HepG2 (cell line): ENCODE data around the gene DMKN. TPM values are rescaled to one million over a fixed set of nuclear protein-coding genes. Genes with fewer than 3 reads are reported as not detected.

Source experiments
- AKAP8 ChIP-seq: sonication (generic); formaldehyde crosslinking; IDR thresholded peaks from 2 replicates; pipeline ENCODE4 v1.5.1; 2020; ENCODE audit warnings: mild to moderate bottlenecking, missing genetic modification reagents
- ATF7-NPFF ChIP-seq: sonication (generic); formaldehyde crosslinking; IDR thresholded peaks from 2 replicates; pipeline ENCODE4 v1.8.1; 2023; ENCODE audit warnings: mild to moderate bottlenecking, low read depth, missing genetic modification reagents, moderate library complexity
- ATRX ChIP-seq: sonication (generic); formaldehyde crosslinking; IDR thresholded peaks from 2 replicates; pipeline ENCODE4 v1.4.0; 2020; ENCODE audit warnings: missing genetic modification reagents, borderline replicate concordance
- BORCS8-MEF2B ChIP-seq: sonication (generic); formaldehyde crosslinking; IDR thresholded peaks from 2 replicates; pipeline ENCODE4 v1.8.0; 2022; ENCODE audit warnings: mild to moderate bottlenecking, missing genetic modification reagents
- ELF3 ChIP-seq: IDR thresholded peaks from 2 replicates; pipeline ENCODE4 v1.6.1; 2016; ENCODE audit warnings: missing genetic modification reagents, missing compliant biosample characterization
- EP300 ChIP-seq, 3 experiments: sonication (generic) in 1 of 3; formaldehyde crosslinking in 1 of 3; IDR thresholded peaks; 2 replicates each; pipeline versions ENCODE4 v1.5.1 to v1.6.1; 2011 to 2020; ENCODE audit warnings: low read depth in 2 of 3, low read length in 2 of 3, borderline replicate concordance in 1 of 3, improper control_type of control experiment in 1 of 3, mild to moderate bottlenecking in 1 of 3, missing genetic modification reagents in 1 of 3, moderate library complexity in 1 of 3
- HDAC2 ChIP-seq: sonication (generic); formaldehyde crosslinking; IDR thresholded peaks from 2 replicates; pipeline ENCODE4 v1.4.0; 2020; ENCODE audit warnings: missing genetic modification reagents
- HOXA7 ChIP-seq: sonication (generic); formaldehyde crosslinking; IDR thresholded peaks from 2 replicates; pipeline ENCODE4 v1.8.1; 2022; ENCODE audit warnings: mild to moderate bottlenecking, missing genetic modification reagents, moderate library complexity
- IKZF1 ChIP-seq: fragments of 450-650 bp; IDR thresholded peaks from 2 replicates; pipeline ENCODE4 v1.7.1; 2016
- KLF13 ChIP-seq: sonication (generic); formaldehyde crosslinking; IDR thresholded peaks from 2 replicates; pipeline ENCODE4 v1.4.0; 2020; ENCODE audit warnings: mild to moderate bottlenecking, missing genetic modification reagents
- PPARG ChIP-seq: conservative IDR thresholded peaks from 2 replicates; pipeline ENCODE4 v1.6.1; 2016; ENCODE audit warnings: missing biosample characterization, missing genetic modification reagents
- SMAD3 ChIP-seq: sonication (generic); formaldehyde crosslinking; IDR thresholded peaks from 2 replicates; pipeline ENCODE4 v1.4.0; 2020; ENCODE audit warnings: missing genetic modification reagents
- SP1 ChIP-seq, 2 experiments: fragments of 450-650 bp in 1 of 2; sonication (generic) in 1 of 2; formaldehyde crosslinking in 1 of 2; IDR thresholded peaks; 2 replicates each; pipeline versions ENCODE4 v1.4.0 to v1.6.1; 2016 to 2020; ENCODE audit warnings: missing genetic modification reagents in 1 of 2
- THYN1 ChIP-seq: sonication (generic); formaldehyde crosslinking; IDR thresholded peaks from 2 replicates; pipeline ENCODE4 v1.8.1; 2023; ENCODE audit warnings: low read depth, mild to moderate bottlenecking, moderate library complexity, missing genetic modification reagents, borderline replicate concordance
- TMF1 ChIP-seq: sonication (generic); formaldehyde crosslinking; IDR thresholded peaks from 2 replicates; pipeline ENCODE4 v1.8.1; 2022; ENCODE audit warnings: low read depth, missing genetic modification reagents
- ZFP41 ChIP-seq: sonication (generic); formaldehyde crosslinking; IDR thresholded peaks from 2 replicates; pipeline ENCODE4 v1.4.0; 2020; ENCODE audit warnings: mild to moderate bottlenecking, missing genetic modification reagents, borderline replicate concordance
- ZFYVE20 ChIP-seq: sonication (generic); formaldehyde crosslinking; IDR thresholded peaks from 2 replicates; pipeline ENCODE4 v1.8.0; 2023; ENCODE audit warnings: low read depth, mild to moderate bottlenecking, moderate library complexity, missing genetic modification reagents, borderline replicate concordance
- ZNF225 ChIP-seq: sonication (generic); formaldehyde crosslinking; IDR thresholded peaks from 2 replicates; pipeline ENCODE4 v1.4.0; 2020; ENCODE audit warnings: mild to moderate bottlenecking, missing genetic modification reagents
- ZNF468 ChIP-seq: sonication (generic); formaldehyde crosslinking; IDR thresholded peaks from 2 replicates; pipeline ENCODE4 v1.8.0; 2022; ENCODE audit warnings: mild to moderate bottlenecking, moderate library complexity, missing genetic modification reagents
- ZNF570 ChIP-seq: sonication (generic); formaldehyde crosslinking; IDR thresholded peaks from 2 replicates; pipeline ENCODE4 v1.4.0; 2020; ENCODE audit warnings: mild to moderate bottlenecking, missing genetic modification reagents, borderline replicate concordance
- ZNF660 ChIP-seq: sonication (generic); formaldehyde crosslinking; IDR thresholded peaks from 2 replicates; pipeline ENCODE4 v1.5.1; 2020; ENCODE audit warnings: mild to moderate bottlenecking, low read depth, missing genetic modification reagents, borderline replicate concordance
- ZNF7 ChIP-seq: IDR thresholded peaks from 2 replicates; pipeline ENCODE4 v1.6.1; 2016; ENCODE audit warnings: missing biosample characterization, missing genetic modification reagents
- ZNF720 ChIP-seq: sonication (generic); formaldehyde crosslinking; IDR thresholded peaks from 2 replicates; pipeline ENCODE4 v1.4.0; 2020; ENCODE audit warnings: missing genetic modification reagents
- ZNF816 ChIP-seq: sonication (generic); formaldehyde crosslinking; IDR thresholded peaks from 2 replicates; pipeline ENCODE4 v1.8.0; 2022; ENCODE audit warnings: missing genetic modification reagents, mild to moderate bottlenecking, borderline replicate concordance
- polyA plus RNA-seq, 8 experiments: library from polyadenylated mRNA; depleted of rRNA in 3 of 8; stranded (reverse) in 7 of 8; unstranded in 1 of 8; fragments of >200 nt; fragmentation: Illumina TruSeq in 4 of 8; extraction: Trizol in 4 of 8; gene quantifications; 2 replicates each; pipeline versions ENCODE4 v1.2.1 to v1.2.3, GENCODE V29; 2011 to 2016; ENCODE audit warnings: low read depth in 4 of 8, missing spikeins in 1 of 8, mixed read lengths in 1 of 8; ENCODE audit not compliant: insufficient read depth in 1 of 8
- total RNA-seq, 5 experiments: library from RNA; depleted of rRNA; stranded (reverse); fragments of >200 nt; fragmentation: Illumina TruSeq; extraction: Trizol; gene quantifications; 2 replicates each; pipeline ENCODE4 v1.2.3, GENCODE V29; 2016; ENCODE audit warnings: low read depth in 1 of 5
- TF ChIP-seq, protein P1 (sequence below): sonication (generic); formaldehyde crosslinking; conservative IDR thresholded peaks from 2 replicates; pipeline ENCODE4 v1.4.0; 2020; ENCODE audit warnings: mild to moderate bottlenecking, missing genetic modification reagents, moderate library complexity
- TF ChIP-seq, protein P2 (sequence below): sonication (generic); formaldehyde crosslinking; conservative IDR thresholded peaks from 2 replicates; pipeline ENCODE4 v1.8.0; 2022; ENCODE audit warnings: low read depth, missing genetic modification reagents

DMKN gene
- total and polyA plus RNA-seq, 2 of the 13 experiments (the other 11 are each of a cell fraction or from before 2014, with no cell fraction given): 50.8 to 57.1 TPM

DNA sequence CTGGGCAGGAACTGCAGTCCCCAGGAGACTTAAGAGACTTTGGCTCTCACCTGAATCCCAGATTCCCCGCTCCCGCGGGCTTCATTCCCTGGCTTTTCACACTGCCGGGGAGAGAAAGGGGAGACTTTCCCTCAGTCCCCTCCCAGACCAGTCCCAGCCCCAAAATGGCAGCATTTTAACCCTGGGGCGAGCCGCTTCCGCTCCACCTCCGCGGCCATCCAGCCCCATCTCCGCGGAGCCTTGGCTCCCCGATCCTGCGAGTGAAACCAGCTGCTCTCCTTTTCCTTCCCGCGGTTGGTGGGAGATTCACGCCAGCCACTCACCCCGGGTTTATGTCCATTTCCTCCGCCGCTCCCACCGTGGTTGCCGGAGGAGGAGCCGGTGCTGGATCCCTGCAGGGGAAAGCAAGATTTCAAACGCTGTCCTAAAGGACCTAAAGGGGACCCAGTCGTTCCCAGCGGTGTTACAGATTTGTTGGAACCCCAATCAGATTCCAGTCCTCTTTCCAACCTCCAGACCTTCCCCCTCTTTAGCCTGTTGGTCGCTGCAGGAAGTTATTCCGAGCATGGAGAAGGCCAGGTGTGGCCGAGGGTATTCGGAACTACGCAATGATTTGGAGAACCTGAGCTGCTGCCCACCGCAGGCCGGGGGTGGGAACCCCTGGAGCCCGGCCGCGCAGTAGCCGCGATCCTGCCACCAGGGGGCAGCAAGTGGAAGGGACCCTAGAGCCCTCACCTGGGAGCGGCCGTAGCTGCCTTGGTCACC, 3.4 kb downstream of the DMKN start (continued):
- TF ChIP-seq, protein P1, sequence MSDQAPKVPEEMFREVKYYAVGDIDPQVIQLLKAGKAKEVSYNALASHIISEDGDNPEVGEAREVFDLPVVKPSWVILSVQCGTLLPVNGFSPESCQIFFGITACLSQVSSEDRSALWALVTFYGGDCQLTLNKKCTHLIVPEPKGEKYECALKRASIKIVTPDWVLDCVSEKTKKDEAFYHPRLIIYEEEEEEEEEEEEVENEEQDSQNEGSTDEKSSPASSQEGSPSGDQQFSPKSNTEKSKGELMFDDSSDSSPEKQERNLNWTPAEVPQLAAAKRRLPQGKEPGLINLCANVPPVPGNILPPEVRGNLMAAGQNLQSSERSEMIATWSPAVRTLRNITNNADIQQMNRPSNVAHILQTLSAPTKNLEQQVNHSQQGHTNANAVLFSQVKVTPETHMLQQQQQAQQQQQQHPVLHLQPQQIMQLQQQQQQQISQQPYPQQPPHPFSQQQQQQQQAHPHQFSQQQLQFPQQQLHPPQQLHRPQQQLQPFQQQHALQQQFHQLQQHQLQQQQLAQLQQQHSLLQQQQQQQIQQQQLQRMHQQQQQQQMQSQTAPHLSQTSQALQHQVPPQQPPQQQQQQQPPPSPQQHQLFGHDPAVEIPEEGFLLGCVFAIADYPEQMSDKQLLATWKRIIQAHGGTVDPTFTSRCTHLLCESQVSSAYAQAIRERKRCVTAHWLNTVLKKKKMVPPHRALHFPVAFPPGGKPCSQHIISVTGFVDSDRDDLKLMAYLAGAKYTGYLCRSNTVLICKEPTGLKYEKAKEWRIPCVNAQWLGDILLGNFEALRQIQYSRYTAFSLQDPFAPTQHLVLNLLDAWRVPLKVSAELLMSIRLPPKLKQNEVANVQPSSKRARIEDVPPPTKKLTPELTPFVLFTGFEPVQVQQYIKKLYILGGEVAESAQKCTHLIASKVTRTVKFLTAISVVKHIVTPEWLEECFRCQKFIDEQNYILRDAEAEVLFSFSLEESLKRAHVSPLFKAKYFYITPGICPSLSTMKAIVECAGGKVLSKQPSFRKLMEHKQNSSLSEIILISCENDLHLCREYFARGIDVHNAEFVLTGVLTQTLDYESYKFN (CRISPR knock-in tag): no peak
- TF ChIP-seq HDAC2 (CRISPR knock-in tag): peak; percentile 64
- no peak for TF ChIP-seq THYN1
- no peak for TF ChIP-seq ATF7-NPFF (CRISPR knock-in tag)
- no peak for TF ChIP-seq TMF1 (CRISPR knock-in tag)
- TF ChIP-seq ZNF7 (CRISPR knock-in tag): no peak
- no peak for TF ChIP-seq ATRX (CRISPR knock-in tag)
- TF ChIP-seq, protein P2, sequence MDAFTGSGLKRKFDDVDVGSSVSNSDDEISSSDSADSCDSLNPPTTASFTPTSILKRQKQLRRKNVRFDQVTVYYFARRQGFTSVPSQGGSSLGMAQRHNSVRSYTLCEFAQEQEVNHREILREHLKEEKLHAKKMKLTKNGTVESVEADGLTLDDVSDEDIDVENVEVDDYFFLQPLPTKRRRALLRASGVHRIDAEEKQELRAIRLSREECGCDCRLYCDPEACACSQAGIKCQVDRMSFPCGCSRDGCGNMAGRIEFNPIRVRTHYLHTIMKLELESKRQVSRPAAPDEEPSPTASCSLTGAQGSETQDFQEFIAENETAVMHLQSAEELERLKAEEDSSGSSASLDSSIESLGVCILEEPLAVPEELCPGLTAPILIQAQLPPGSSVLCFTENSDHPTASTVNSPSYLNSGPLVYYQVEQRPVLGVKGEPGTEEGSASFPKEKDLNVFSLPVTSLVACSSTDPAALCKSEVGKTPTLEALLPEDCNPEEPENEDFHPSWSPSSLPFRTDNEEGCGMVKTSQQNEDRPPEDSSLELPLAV (CRISPR knock-in tag): no peak
- no peak for TF ChIP-seq ZNF570 (CRISPR knock-in tag)
- TF ChIP-seq PPARG (CRISPR knock-in tag): no peak; the same call in 1 of the 2 replicates
- no peak for TF ChIP-seq ZFYVE20 (CRISPR knock-in tag)
- no peak for TF ChIP-seq IKZF1
- peak; percentile 57; the same call in 1 of the 2 replicates for TF ChIP-seq ZNF225 (CRISPR knock-in tag)
- TF ChIP-seq HOXA7 (CRISPR knock-in tag): no peak
- no peak for TF ChIP-seq AKAP8 (CRISPR knock-in tag)
- TF ChIP-seq ZNF720: no peak
- no peak for TF ChIP-seq SP1 (IDR thresholded peaks at IDR 0.05)
- TF ChIP-seq SP1 (CRISPR knock-in tag; IDR thresholded peaks at IDR 0.05): no peak
- no peak for TF ChIP-seq ZNF816 (CRISPR knock-in tag)
- TF ChIP-seq BORCS8-MEF2B (CRISPR knock-in tag): peak; percentile 63; the same call in 1 of the 2 replicates
- no peak; the same call in 1 of the 2 replicates for TF ChIP-seq ELF3 (CRISPR knock-in tag)
- no peak for TF ChIP-seq EP300 (IDR thresholded peaks at IDR 0.05; ENCODE audit: low read depth in 2 of 2, low read length in 2 of 2)
- TF ChIP-seq EP300 (CRISPR knock-in tag; IDR thresholded peaks at IDR 0.05; ENCODE audit: borderline replicate concordance): no peak
- TF ChIP-seq KLF13 (CRISPR knock-in tag): no peak
- TF ChIP-seq SMAD3 (CRISPR knock-in tag): peak; percentile 79; the same call in 1 of the 2 replicates
- TF ChIP-seq ZNF468: no peak
- TF ChIP-seq ZFP41 (CRISPR knock-in tag): no peak
- TF ChIP-seq ZNF660 (CRISPR knock-in tag): no peak
